Posterior cingulate gyrus (tissue), 11 donors: ENCODE measurements around the gene DDX24.

Experiments
- DNase-seq, 10 donors: peaks; one replicate each; pipeline versions ENCODE4 v3.0.0 to v3.0.0-alpha.2; 2020 to 2021; ENCODE audit warnings: mixed read lengths in 3 of 10
- intact Hi-C: fragments of 100-400 bp; cut with DNase I; formaldehyde crosslinking; loops from one replicate; pipeline ENCODE4 v1.15.1; 2023

DDX24 gene

GRCh38 chr14:94115058-94115591 is 34.1 kb upstream of the DDX24 start:
- intact Hi-C loops: no loop called here
- DNase-seq: no peak

DNA sequence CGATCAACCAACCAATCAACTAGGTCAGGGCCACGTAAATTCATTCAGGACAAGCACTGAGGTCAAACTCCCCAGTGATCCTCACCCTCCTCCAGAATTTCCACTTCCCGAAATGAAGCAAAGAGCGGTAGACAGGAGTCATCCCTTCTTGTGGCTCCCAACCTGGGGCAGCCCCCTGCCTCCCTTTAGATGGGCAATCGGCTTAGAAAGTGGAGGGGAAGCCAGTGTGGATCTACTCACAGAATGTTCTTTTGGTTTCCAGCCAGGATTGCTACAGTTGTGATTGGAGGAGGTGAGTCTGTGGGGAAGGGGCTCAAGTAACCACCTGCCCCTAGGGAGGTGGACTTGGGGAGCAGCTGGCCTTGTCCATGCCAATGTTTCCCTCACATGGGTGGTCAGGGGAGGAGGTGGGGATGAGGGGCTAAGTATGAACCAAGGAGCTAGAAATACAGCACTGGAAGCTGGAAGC is 33.6 kb upstream of the DDX24 start:
- no peak for DNase-seq
- intact Hi-C loops: no loop called here

GRCh38 chr14:94113908-94114588 is 33.0 kb upstream of the DDX24 start:
- no peak for DNase-seq
- intact Hi-C loops: no loop called here

DNA sequence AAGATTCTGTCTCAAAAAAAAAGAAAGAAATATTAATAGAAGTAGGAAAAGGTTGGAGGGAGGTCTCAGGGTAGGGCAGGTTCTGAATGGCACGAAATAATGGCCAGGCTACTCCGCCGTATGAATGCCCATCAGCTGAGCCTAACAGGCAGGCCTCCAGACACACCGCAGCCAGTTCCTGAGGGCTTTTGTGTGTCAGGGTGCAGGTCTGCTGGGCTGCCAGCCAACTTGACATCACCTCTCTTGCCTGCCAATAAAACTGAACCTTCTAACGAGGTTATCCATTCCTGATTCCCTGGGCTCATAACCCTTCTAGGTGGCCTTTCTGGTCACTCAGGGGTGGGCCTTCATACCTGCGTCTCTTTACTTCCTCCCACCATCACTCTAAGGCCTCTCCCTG is 32.5 kb upstream of the DDX24 start:
- intact Hi-C loops: no loop called here
- no peak for DNase-seq

GRCh38 chr14:94113073-94113472 is 32.1 kb upstream of the DDX24 start:
- DNase-seq: no peak
- intact Hi-C loops: no loop called here

- intact Hi-C loops: no loop called here
- no peak for DNase-seq
Measured at GRCh38 chr14:94112513-94113063, 31.6 kb upstream of the DDX24 start.

GRCh38 chr14:94111276-94112095 is 30.5 kb upstream of the DDX24 start:
- DNase-seq: no peak
- intact Hi-C loops: no loop called here

DNA sequence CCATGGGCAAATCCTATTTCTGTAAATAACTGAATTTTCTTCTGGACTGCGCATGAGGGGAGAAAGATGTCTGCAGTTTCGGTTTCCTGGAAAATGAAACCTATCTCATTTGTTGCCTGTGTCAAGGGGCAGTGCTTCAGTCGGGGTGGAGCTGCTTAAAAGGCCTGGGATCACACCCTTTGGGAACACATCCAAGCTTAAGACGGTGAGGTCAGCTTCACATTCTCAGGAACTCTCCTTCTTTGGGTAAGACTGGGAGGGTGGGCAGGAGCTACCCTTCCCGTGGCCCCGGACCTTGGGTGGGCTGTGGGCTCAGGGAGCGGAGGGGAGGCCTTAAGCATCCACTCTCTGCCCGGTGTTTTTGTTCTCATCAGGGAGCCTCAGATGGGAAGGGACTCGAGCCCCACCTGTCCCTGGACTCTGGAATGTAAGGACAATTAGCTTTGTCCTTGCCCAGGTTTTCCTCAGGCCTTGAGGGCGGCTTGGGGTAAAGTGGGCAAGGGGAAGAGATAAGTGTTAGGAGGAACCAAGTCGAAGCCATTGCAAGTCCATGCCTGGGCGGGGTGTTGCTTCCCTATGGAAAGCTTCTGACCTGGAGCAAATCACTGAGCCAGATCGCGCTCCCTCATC is 29.7 kb upstream of the DDX24 start, which contains the start of gene IFI27:
Gene IFI27 (plus strand): TSS at position 185 of the 630 bp plus-strand sequence.
- intact Hi-C loops: no loop called here

GRCh38 chr14:94109915-94110250 is 28.9 kb upstream of the DDX24 start:
- intact Hi-C loops: no loop called here
- DNase-seq: no peak

More for the DNA sequence above, 29.7 kb upstream of the DDX24 start, which contains the start of gene IFI27:
- DNase-seq: no peak

- intact Hi-C loops: no loop called here
- DNase-seq: no peak
Measured at GRCh38 chr14:94104731-94105130, 23.7 kb upstream of the DDX24 start.

- DNase-seq: peak in 2 of 10 donors; percentile 29 to 30
- intact Hi-C loops: no loop called here
Measured at GRCh38 chr14:94103554-94104150, 22.6 kb upstream of the DDX24 start.

- peak in 1 of 10 donors; percentile 77 for DNase-seq
- intact Hi-C loops: no loop called here
Measured at GRCh38 chr14:94102768-94103482, 21.9 kb upstream of the DDX24 start.

DNA sequence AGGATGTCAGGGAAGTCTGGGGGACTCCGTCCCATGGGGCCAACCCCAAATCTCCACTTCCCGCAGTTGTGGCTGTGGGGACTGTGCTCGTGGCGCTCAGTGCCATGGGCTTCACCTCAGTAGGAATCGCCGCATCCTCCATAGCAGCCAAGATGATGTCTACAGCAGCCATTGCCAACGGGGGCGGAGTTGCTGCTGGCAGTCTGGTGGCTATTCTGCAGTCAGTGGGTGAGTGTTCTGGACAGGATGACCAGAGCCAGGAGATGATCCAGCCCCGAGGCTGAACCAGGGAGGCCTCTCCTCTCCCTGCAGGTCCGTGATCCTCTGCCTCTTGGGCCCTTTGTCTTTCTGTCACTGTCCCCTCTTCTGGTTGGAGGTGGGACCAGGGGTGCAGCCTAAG is 20.7 kb upstream of the DDX24 start:
- peak in 4 of 10 donors; percentile 43 to 89 (median 52) for DNase-seq
- intact Hi-C loops: no loop called here

DNA sequence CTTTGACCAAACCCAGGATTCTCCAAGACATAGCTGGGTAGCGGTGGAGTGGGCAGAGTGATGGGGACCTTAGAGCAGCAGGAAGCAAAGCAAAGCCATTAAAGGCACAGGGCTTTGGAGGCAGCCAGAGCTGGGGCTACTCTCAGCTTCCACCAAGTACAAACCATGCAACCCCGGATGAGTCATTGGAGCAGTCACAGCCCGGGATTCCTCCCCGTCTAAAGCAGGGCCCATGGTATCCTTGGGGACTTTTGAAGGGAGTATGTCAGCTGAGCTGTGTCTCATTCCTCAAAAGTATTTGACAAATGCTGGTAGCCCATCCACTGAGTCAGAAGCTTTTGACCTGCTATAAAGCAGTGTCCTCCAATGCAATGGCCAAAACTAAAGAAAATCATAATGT is 19.8 kb upstream of the DDX24 start:
- intact Hi-C loops: no loop called here
- no peak for DNase-seq

DNA sequence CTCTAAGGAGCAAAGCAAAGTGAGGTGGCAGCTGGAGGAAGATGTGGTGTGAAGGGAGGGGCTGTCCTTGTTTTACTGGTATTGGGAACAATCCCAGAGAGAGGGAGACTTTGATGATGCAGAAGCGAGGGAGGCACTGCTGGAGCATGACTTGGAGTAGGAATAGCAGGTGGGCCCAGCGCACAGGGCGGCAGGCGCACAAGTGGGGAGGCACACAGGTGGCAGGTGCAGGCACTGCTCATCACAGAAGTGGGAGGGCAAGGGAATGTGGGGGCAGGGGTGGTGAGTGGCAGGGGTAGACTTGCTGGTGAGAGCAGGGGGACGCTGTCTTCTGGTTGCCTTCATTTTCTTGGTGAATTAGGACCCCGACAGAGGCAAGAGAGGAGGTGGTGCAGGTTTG is 18.0 kb upstream of the DDX24 start:
- DNase-seq: no peak
- intact Hi-C loops: no loop called here

GRCh38 chr14:94098326-94098992 is 17.5 kb upstream of the DDX24 start:
- no peak for DNase-seq

GRCh38 chr14:94097091-94097490 is 16.1 kb upstream of the DDX24 start:
- intact Hi-C loops: no loop called here
- DNase-seq: no peak

More at GRCh38 chr14:94098326-94098992, 17.5 kb upstream of the DDX24 start:
- intact Hi-C loops: no loop called here

GRCh38 chr14:94093418-94093817 is 12.4 kb upstream of the DDX24 start:
- intact Hi-C loops: no loop called here
- DNase-seq: no peak

- intact Hi-C loops: no loop called here
- no peak for DNase-seq
Measured at GRCh38 chr14:94089479-94089878, 8.5 kb upstream of the DDX24 start.
